OCI-LY7 (cell line): ENCODE measurements around the gene MEIS2. TPM values are rescaled to one million over a fixed set of nuclear protein-coding genes. Genes with fewer than 3 reads are reported as not detected.
A peak's percentile ranks its signal among the peaks of the same experiment; 100 is the strongest.

Experiments
- BruUV-seq: library from RNA; stranded (reverse); fragments of 400-500 nt; replicated peaks from 2 replicates; lab custom pipeline; 2021; lab: Mats Ljungman, UMichigan
- CTCF ChIA-PET: fragments of 300-600 bp; sonication (Branson Sonifier 250); formaldehyde crosslinking; loops from one replicate; lab custom pipeline; 2022; ENCODE audit warnings: antibody characterized with exemption; ENCODE audit not compliant: unreplicated experiment; lab: Charles Lee
- POLR2A ChIA-PET: fragments of 300-600 bp; sonication (Branson Sonifier 250); formaldehyde crosslinking; loops from one replicate; lab custom pipeline; 2022; ENCODE audit warnings: antibody characterized with exemption; lab: Charles Lee
- DNase-seq: peaks from one replicate; pipeline ENCODE4 v3.0.0-alpha.2; 2015; ENCODE audit warnings: low spot score
- H2AFZ ChIP-seq: fragments of 200-600 bp; sonication (generic), shearing (Covaris generic); 2 replicates; pipeline ENCODE4 v1.6.1; 2014; ENCODE audit warnings: mild to moderate bottlenecking, antibody characterized with exemption, low read length, moderate library complexity
- H3K27ac ChIP-seq: fragments of 200-600 bp; sonication (generic); 2 replicates; pipeline ENCODE4 v1.5.1; 2014; ENCODE audit warnings: mixed run types, low read depth, mild to moderate bottlenecking, moderate library complexity, low read length, inconsistent platforms; ENCODE audit not compliant: poor library complexity, severe bottlenecking
- H3K36me3 ChIP-seq: fragments of 200-600 bp; sonication (generic); 2 replicates; pipeline ENCODE4 v1.6.1; 2014; ENCODE audit warnings: mild to moderate bottlenecking, antibody characterized with exemption, low read length, moderate library complexity, mixed read lengths; ENCODE audit not compliant: insufficient read depth
- H3K4me1 ChIP-seq: fragments of 200-600 bp; sonication (generic); 2 replicates; pipeline ENCODE4 v1.5.1; 2014; ENCODE audit warnings: mild to moderate bottlenecking, low read length; ENCODE audit not compliant: insufficient read depth, poor library complexity, severe bottlenecking
- H3K4me2 ChIP-seq: fragments of 200-600 bp; sonication (generic); 2 replicates; pipeline ENCODE4 v1.6.1; 2014; ENCODE audit warnings: mild to moderate bottlenecking, low read length
- H3K4me3 ChIP-seq: fragments of 200-600 bp; sonication (generic); 2 replicates; pipeline ENCODE4 v1.5.1; 2014; ENCODE audit warnings: mild to moderate bottlenecking, low read depth, low read length; ENCODE audit not compliant: poor library complexity, severe bottlenecking
- H3K79me2 ChIP-seq: fragments of 200-600 bp; sonication (generic); 2 replicates; pipeline ENCODE4 v1.6.1; 2016; ENCODE audit warnings: low read depth, mild to moderate bottlenecking, low read length, moderate library complexity, mixed read lengths; ENCODE audit not compliant: insufficient read depth
- H3K9me2 ChIP-seq: fragments of 200-600 bp; sonication (generic); 2 replicates; pipeline ENCODE4 v1.6.1; 2016; ENCODE audit warnings: mild to moderate bottlenecking, low read length, mixed read lengths; ENCODE audit not compliant: insufficient read depth
- H3K9me3 ChIP-seq: fragments of 200-600 bp; sonication (generic); 2 replicates; pipeline ENCODE4 v1.6.1; 2014; ENCODE audit warnings: mild to moderate bottlenecking, mixed run types, low read length, mixed read lengths
- H4K20me1 ChIP-seq: fragments of 200-600 bp; sonication (generic); 2 replicates; pipeline ENCODE4 v1.6.1; 2014; ENCODE audit warnings: mild to moderate bottlenecking, antibody characterized with exemption, low read length, moderate library complexity, mixed read lengths; ENCODE audit not compliant: insufficient read depth
- EZH2phosphoT487 ChIP-seq: fragments of 200-600 bp; sonication (generic); IDR thresholded peaks from 2 replicates; pipeline ENCODE4 v1.6.1; 2018; ENCODE audit warnings: low read depth, borderline replicate concordance, mild to moderate bottlenecking, mixed run types, antibody characterized with exemption, low read length, moderate library complexity, mixed read lengths
- intact Hi-C: fragments of 100-400 bp; cut with micrococcal nuclease; formaldehyde crosslinking; loops from one replicate; pipeline ENCODE4 v1.10.0; 2022; ENCODE audit not compliant: unreplicated experiment
- total RNA-seq, 2 experiments: library from RNA; depleted of rRNA in 1 of 2; stranded (reverse); fragments of >200 nt in 1 of 2; shearing (Covaris generic) in 1 of 2; gene quantifications; 2 replicates each; pipeline ENCODE4 v1.2.3, GENCODE V29; 2014 to 2022
- TF ChIP-seq, protein P1 (sequence below): fragments of 200-600 bp; sonication (generic); conservative IDR thresholded peaks from 2 replicates; pipeline ENCODE4 v1.5.1; 2014; ENCODE audit warnings: mild to moderate bottlenecking, antibody characterized with exemption, low read length, moderate library complexity, mixed read lengths

MEIS2 gene
- total RNA-seq, 2 experiments from 2014 or later, result 31.0 to 35.8 TPM

DNA sequence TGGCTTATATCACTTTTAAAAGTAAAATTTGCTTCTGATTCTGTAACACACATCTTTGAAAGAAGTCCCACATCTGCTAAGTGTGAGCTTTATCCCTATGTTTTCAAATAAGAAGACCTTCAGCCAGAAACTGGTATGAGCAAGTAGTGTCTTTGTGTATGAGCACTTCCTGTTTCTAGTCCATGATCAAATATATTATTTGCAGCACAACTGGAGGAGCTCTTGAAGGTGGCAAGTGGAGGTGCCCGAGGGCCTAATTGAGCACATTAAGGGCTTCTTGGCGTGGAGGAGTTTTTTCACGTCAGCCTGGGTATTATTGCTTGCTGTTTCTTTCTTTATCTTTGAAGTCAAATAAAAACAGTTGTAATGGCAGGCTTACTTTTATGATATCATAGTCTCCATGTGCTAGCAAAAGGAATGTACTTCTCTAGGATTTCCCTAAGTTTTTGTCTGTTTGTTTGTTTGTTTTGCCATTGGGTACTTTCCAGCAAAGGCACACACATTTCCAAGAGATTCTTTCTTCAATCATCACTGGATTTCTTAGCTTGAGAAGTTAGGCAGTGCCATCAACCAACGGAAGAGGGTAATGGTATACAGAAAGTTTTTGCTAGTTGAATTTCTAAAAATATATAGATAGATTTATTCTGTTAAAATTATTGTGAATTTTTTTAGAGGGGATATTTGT lies 68.1 kb downstream of the MEIS2 start:
- ChIA-PET CTCF (no interaction called here), POLR2A (no interaction called here)
- no peak overlapping the region for H2AFZ ChIP-seq
- H3K4me3 ChIP-seq, result no peak overlapping the region
- peaks cover 30% of the 10 kb centered on the region for H3K36me3 ChIP-seq
- BruUV-seq, result no TSS peak
- H3K4me2 ChIP-seq, result no peak overlapping the region
- peaks cover 30% of the 10 kb centered on the region for H3K4me1 ChIP-seq
- H4K20me1 ChIP-seq, result no peaks in the 10 kb centered on the region
- H3K9me3 ChIP-seq, result no peaks in the 10 kb centered on the region
- H3K79me2 ChIP-seq, result no peaks in the 10 kb centered on the region
- TF ChIP-seq, protein P1, sequence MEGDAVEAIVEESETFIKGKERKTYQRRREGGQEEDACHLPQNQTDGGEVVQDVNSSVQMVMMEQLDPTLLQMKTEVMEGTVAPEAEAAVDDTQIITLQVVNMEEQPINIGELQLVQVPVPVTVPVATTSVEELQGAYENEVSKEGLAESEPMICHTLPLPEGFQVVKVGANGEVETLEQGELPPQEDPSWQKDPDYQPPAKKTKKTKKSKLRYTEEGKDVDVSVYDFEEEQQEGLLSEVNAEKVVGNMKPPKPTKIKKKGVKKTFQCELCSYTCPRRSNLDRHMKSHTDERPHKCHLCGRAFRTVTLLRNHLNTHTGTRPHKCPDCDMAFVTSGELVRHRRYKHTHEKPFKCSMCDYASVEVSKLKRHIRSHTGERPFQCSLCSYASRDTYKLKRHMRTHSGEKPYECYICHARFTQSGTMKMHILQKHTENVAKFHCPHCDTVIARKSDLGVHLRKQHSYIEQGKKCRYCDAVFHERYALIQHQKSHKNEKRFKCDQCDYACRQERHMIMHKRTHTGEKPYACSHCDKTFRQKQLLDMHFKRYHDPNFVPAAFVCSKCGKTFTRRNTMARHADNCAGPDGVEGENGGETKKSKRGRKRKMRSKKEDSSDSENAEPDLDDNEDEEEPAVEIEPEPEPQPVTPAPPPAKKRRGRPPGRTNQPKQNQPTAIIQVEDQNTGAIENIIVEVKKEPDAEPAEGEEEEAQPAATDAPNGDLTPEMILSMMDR, result no peak
- TF ChIP-seq EZH2phosphoT487, result no peak
- peak; percentile 10 for DNase-seq
- intact Hi-C loops, result loop anchor here (5.0 kb wide), 1 partner anchor 70 kb away; the partner anchor contains the start of gene MEIS2
- H3K27ac ChIP-seq, result no peak overlapping the region
- no peaks in the 10 kb centered on the region for H3K9me2 ChIP-seq

DNA sequence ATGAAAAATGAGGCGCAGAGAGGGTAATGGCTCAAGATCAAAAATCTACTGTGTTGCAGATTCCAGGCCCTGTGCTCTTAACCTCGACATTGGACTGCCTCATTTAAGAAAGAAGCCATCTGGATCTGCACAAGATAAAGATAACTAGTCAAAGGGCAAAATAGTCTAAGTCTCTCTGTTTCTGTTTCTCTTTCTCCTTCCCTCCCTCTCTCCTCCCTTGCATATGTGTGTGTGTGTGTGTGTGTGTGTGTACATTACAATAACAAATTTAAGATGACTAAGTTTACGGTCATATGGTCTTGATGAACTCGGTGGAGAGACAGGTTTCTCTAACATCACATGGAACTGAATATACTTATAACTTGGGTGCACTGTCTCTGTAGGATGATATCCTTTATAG lies 69.2 kb downstream of the MEIS2 start:
- Histone ChIP-seq H3K9me3 (no peaks in the 10 kb centered on the region), H3K79me2 (no peaks in the 10 kb centered on the region), H3K4me2 (no peak overlapping the region), H3K4me3 (no peak overlapping the region), H2AFZ (no peak overlapping the region), H3K9me2 (no peaks in the 10 kb centered on the region), H3K27ac (no peak overlapping the region), H3K36me3 (peaks cover 29% of the 10 kb centered on the region), H4K20me1 (no peaks in the 10 kb centered on the region), H3K4me1 (peaks cover 27% of the 10 kb centered on the region)
- no peak for DNase-seq
- no peak for TF ChIP-seq EZH2phosphoT487
- TF ChIP-seq, protein P1, result no peak
- intact Hi-C loops, result loop anchor here (5.0 kb wide), 1 partner anchor 71 kb away; the partner anchor contains the start of gene MEIS2
- CTCF ChIA-PET, result no interaction called here
- BruUV-seq, result no TSS peak
- POLR2A ChIA-PET, result no interaction called here

DNA sequence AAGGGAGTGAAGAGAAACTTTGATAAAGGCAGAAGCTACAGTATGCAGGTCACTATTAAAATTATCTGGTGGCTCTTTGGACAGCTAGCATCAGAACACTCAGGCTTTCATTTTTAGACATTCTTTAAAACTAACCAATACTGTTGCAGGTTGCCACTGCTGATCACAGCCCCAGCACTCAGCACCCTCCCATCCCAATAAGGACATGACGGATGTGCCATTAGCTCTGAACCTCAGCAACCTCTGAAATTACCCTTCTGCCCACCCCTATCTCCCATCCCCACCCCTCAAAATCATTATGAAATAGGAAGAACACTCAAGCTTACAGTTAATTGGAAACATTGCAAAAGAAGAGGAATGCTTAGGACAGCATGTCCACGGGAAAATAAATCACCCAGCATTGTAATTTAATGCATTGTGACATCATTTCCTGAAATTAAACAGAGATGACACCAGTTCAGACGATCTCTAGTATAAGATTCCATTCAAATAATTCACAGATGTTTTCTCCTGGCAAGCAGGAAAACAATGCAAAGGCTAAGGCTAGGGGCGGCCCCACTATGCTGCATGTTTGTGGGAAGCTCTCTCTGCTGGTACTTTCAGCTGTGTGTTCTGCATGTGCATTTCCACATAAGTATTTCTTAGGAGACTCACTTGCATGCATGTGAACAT lies 71.6 kb downstream of the MEIS2 start:
- H3K4me1 ChIP-seq, result peaks cover 2% of the 10 kb centered on the region
- H3K4me2 ChIP-seq, result no peak overlapping the region
- no peak for DNase-seq
- no peak overlapping the region for H2AFZ ChIP-seq
- H3K9me3 ChIP-seq, result no peaks in the 10 kb centered on the region
- no peaks in the 10 kb centered on the region for H3K79me2 ChIP-seq
- no TSS peak for BruUV-seq
- CTCF ChIA-PET, result no interaction called here
- intact Hi-C loops, result no loop called here
- H3K9me2 ChIP-seq, result no peaks in the 10 kb centered on the region
- H3K4me3 ChIP-seq, result no peak overlapping the region
- no peak overlapping the region for H3K27ac ChIP-seq
- peaks cover 23% of the 10 kb centered on the region for H3K36me3 ChIP-seq
- H4K20me1 ChIP-seq, result no peaks in the 10 kb centered on the region
- no peak for TF ChIP-seq EZH2phosphoT487
- TF ChIP-seq, protein P1, result no peak
- POLR2A ChIA-PET, result interaction anchor here (0.5 kb wide), 1 partner anchor 14 kb away, joined by 3 read pairs; no protein-coding TSS in a partner anchor
